GM20431 (cell line): Measurements from ENCODE around the gene SFMBT2.

ENCODE experiments used
- in situ Hi-C: fragments of 300-500 bp; cut with MseI, MboI; formaldehyde crosslinking; loops from one replicate; pipeline ENCODE4 v1.15.0; 2020; ENCODE audit warnings: low sequenced_read_pairs; ENCODE audit not compliant: unreplicated experiment

Gene SFMBT2

GRCh38 chr10:7133958-7134357 lies 276.9 kb downstream of the SFMBT2 start:
- in situ Hi-C loops, result no loop called here

DNA sequence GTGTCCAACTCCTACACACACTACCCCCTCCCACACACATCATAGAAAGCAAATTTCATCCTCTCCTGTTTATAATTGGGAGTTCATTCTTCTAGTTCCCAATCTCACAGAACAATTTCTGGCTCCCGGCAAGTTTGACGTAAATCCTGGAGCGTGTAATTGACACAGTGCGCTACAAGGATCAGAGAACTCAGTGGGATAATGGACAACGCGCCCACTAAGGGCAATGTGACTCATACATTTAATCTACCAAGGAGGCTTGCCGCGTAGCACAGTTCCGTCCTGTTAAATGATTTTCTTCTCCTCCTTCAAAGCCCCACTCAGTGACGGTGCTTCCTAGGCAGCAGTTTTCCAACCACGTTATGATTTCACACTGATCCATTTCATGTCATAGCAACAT lies 277.6 kb downstream of the SFMBT2 start:
- in situ Hi-C loops, result no loop called here

- in situ Hi-C loops, result no loop called here
Observed at GRCh38 chr10:7130191-7130911, 280.5 kb downstream of the SFMBT2 start.

DNA sequence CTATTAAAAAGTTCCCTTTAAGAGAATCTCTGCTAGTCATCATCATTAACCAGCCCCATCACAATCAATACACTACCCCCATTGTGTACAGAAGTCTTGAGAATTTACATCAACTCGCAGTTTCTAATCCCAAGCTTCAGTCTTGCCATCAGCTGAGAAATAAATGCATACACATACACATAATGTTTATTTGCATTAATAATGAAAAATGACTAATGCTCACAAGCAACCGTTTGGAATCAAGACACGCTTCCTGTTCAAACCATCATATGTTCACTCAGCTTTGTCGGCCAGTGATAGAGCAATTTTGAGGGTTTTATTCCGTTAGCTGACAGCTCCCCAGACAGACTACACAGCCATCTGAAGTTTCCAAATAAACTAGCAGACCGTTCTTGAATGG lies 287.1 kb downstream of the SFMBT2 start:
- in situ Hi-C loops, result no loop called here

DNA sequence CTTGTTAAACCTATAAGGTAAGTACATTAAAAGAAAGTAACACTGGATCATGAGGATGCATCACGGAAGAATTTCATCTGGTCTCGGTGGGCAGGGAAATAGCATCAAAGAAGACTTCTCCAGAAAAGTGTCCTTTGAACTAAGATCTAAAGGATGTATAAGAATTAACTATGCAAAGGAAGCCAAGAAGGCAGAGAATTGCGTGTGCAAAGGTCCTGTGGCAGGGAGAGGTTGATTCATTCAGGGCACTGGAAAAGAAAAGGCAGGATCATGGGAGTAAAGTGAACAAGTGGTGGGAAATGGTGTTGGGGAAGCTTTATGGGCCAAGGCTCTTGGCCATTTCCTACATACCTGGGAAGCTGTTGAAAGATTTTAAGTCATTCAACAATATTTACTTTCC lies 288.3 kb downstream of the SFMBT2 start:
- in situ Hi-C loops, result no loop called here

DNA sequence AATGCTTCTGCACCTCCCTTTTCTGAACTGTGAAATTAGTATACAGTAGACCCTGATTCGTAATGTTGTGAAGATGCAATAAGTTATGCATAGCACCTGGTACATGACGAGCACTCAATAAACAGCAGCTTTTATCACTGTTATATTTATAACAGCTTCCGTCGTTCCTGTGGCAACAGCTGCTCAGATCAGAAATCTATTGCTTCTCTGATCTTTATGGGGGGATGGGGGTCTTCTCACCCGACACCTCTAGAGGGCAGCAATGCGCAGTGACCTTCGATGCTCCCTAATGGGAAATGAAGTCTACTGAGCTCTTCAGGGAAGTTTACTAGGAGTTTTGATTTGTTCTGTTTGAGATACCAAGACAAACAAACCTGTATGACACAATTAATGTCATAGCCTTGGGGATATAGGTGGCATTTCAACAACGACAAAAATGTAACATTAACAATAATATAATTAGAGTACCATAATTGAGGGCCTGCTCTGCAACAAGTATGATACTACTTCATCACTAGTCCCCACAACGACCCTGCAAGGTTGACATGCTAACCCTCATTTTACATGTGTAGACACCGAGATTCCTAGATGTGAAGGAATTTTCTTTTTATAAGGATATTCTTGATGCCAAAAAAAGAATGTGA lies 289.6 kb downstream of the SFMBT2 start:
- in situ Hi-C loops, result no loop called here

DNA sequence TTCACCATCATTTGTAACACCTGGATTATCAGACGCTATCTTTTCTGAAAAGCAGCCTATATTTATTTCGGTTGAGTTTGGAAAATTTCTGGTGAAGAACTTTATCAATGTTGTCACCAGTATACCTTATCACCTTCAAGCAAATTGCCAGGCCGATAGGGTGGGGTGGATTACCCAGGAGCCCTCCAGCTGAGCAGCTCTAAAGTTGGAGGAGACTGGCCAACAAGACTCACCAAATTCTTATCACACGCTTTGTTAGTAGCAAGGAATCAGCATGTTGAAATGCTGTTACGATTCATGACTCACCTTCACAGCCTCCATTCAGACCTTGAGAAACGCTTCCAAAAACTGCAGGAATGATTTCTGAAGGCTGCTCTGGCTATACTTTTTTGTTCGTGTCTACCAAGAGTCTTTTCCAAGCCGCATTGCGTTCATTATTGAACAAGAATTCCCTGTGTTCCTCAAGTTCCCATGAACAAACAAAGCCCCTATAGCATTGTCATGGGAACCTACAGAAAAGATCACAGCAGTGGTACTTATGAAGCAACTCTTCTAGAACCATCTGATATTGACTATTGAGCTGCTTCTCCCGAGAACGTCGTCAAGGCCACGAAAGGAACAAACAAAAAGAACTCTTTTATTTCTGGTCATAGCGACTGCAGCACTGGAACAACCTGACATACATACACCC lies 291.4 kb downstream of the SFMBT2 start:
- in situ Hi-C loops, result no loop called here

DNA sequence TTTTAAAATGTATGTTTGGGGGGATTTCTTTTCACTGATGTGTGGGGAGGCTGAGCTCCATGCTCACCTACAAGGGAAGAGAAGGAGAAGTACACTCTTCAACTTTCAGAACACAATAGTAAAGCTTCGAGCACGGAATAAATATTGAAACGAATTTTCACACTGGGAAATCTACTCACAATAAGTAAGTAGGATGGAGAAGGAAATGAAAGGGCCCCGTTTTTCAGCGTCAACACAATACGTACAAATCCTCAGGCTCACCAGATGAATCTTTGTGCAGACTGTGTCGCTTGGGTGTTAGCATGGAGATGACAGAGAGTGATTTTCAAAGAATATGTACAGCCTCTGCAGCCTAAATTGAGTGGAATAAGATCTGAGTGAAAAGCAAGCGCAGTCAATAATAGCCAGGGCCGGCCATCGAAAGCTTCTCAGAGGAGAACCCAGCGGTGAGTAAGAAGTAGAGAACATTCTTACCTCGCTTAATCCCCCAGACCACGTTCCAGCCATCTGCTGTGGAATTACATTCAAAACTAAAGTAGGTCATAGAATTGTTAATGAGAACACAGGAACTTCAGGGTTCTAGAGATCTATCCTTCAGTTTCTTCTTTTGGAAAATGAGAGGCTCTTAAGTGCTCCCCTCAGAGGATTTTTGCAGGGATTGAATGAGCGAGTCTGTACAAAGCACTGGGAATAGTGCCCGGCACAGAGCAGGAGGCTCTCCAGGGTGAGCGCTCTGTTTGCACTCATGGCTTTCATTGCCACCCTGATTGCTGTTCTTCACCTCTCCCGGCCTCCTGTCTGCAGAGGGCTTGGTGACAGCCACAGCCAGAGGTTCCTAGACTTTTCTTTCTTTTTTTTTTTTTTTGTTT lies 292.8 kb downstream of the SFMBT2 start:
- in situ Hi-C loops, result no loop called here

DNA sequence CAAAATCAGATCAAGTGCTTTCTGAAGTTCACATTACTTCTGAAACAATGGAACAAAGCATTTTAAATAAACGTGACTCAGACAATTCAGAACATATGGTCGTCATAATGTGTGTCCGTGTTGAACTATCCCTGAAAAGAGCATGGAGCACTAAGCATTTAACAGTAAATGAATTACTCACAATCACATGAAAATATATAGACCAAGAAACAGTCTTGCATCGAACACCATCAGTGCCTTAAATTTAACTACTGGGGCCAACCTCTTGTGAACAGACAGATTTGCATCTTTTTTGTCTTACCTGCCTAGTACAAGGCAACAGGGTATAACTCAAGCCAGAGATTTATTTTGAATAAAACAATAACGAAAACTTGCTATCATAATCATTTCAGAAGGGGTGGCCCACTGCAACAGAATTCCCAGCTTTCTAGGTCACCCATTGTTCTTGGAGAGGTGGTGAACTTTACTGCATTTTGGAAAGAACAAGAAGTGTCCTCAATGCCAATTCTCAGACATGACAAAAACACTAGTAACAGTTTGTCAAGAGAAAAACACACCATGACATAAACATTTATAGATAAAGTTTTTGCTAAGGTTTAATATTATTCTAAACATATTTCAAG lies 293.5 kb downstream of the SFMBT2 start:
- in situ Hi-C loops, result no loop called here

DNA sequence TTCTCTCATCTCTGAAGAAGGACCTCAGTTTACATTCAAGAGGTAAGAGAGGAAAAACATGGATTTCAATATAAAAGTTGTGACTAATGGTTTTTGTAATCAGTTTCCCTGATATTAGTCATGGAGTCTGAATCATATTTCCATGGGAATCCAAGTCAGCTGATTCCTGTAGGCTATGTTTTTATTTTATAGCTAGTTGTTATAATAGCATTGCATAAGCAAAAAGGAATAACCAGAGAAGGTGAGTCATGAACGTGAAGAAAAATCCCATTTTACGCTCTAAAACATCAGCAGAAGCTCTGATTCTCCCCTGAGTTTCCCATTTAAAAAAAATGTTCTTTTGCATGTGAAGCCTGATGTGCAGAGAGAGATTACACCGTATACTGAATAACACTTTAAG lies 299.3 kb downstream of the SFMBT2 start:
- in situ Hi-C loops, result no loop called here

- in situ Hi-C loops, result no loop called here
Observed at GRCh38 chr10:7111089-7111488, 299.7 kb downstream of the SFMBT2 start.
